ENCODE results near the gene ASPHD1.

Gene ASPHD1

GRCh38 chr16:29904947-29905346 is 4.7 kb downstream of the ASPHD1 start:
- no peak overlapping the region for H2AK5ac ChIP-seq (ENCODE audit: low read length)
- H3K4me2 ChIP-seq (ENCODE audit: low read length) = no peak overlapping the region
- H3K23ac ChIP-seq (ENCODE audit: low read length) = no peak overlapping the region
- H2BK5ac ChIP-seq (ENCODE audit: low read depth, low read length, poor library complexity) = no peak overlapping the region
- no peaks in the 10 kb centered on the region for H3K27me3 ChIP-seq (ENCODE audit: insufficient read depth, low read length)
- no peak overlapping the region for H4K8ac ChIP-seq (ENCODE audit: low read depth, low read length)
- no peak overlapping the region for H4K91ac ChIP-seq (ENCODE audit: low read depth, low read length)
- H3K4ac ChIP-seq (ENCODE audit: low read depth, low read length) = no peak overlapping the region
- H3K79me1 ChIP-seq (ENCODE audit: low read length) = no peaks in the 10 kb centered on the region
- no peak overlapping the region for H2BK120ac ChIP-seq (ENCODE audit: insufficient read depth, low read length, poor library complexity)
- no peak overlapping the region for H4K12ac ChIP-seq (ENCODE audit: low read depth, low read length)
- WGBS (ENCODE audit: extremely low coverage, insufficient coverage, insufficient read length) = no CpG with 5 or more reads among the region's 7 CpGs
- H3K79me2 ChIP-seq (ENCODE audit: control insufficient read depth, insufficient read depth, low read length, poor library complexity) = no peaks in the 10 kb centered on the region
- no peak overlapping the region for H3K18ac ChIP-seq (ENCODE audit: low read length)
- H3K36me3 ChIP-seq (ENCODE audit: control insufficient read depth in 1 of 2, insufficient read depth in 2 of 2, low read length in 2 of 2) = no peaks in the 10 kb centered on the region
- H3K9me3 ChIP-seq (ENCODE audit: insufficient read depth, low read depth, low read length) = no peaks in the 10 kb centered on the region
- no peak overlapping the region for H3K9ac ChIP-seq (ENCODE audit: low read length)
- DNase-seq = no peak
- H2AFZ ChIP-seq (ENCODE audit: insufficient read depth, low read length, poor library complexity) = no peak overlapping the region
- H3K4me1 ChIP-seq (ENCODE audit: control insufficient read depth in 1 of 2, insufficient read depth in 2 of 2, low read length in 2 of 2) = peaks cover 0 to 4% of the 10 kb centered on the region in 2 experiments
- H2BK12ac ChIP-seq (ENCODE audit: low read length) = no peak overlapping the region
- no peak overlapping the region for H3K27ac ChIP-seq (ENCODE audit: low read depth, low read length)
- no peak overlapping the region for H3K4me3 ChIP-seq (ENCODE audit: low read depth, low read length)
- no peak overlapping the region for H3K14ac ChIP-seq (ENCODE audit: low read length)

GRCh38 chr16:29905668-29906067 is 5.4 kb downstream of the ASPHD1 start:
- H3K36me3 ChIP-seq (ENCODE audit: control insufficient read depth in 1 of 2, insufficient read depth in 2 of 2, low read length in 2 of 2) = no peaks in the 10 kb centered on the region
- peaks cover 0 to 2% of the 10 kb centered on the region in 2 experiments for H3K4me1 ChIP-seq (ENCODE audit: control insufficient read depth in 1 of 2, insufficient read depth in 2 of 2, low read length in 2 of 2)

GRCh38 chr16:29906520-29907244 is 6.4 kb downstream of the ASPHD1 start:
- Histone ChIP-seq H3K9me3 (ENCODE audit: insufficient read depth, low read depth, low read length) (no peaks in the 10 kb centered on the region), H3K23ac (ENCODE audit: low read length) (no peak overlapping the region), H3K4me3 (ENCODE audit: low read depth, low read length) (no peak overlapping the region), H3K18ac (ENCODE audit: low read length) (no peak overlapping the region), H2BK5ac (ENCODE audit: low read depth, low read length, poor library complexity) (no peak overlapping the region), H2AK5ac (ENCODE audit: low read length) (no peak overlapping the region), H3K36me3 (ENCODE audit: control insufficient read depth in 1 of 2, insufficient read depth in 2 of 2, low read length in 2 of 2) (peaks cover 0 to 2% of the 10 kb centered on the region in 2 experiments), H4K12ac (ENCODE audit: low read depth, low read length) (no peak overlapping the region), H4K8ac (ENCODE audit: low read depth, low read length) (no peak overlapping the region), H3K79me2 (ENCODE audit: control insufficient read depth, insufficient read depth, low read length, poor library complexity) (no peaks in the 10 kb centered on the region), H3K14ac (ENCODE audit: low read length) (no peak overlapping the region), H2BK12ac (ENCODE audit: low read length) (no peak overlapping the region), H2AFZ (ENCODE audit: insufficient read depth, low read length, poor library complexity) (no peak overlapping the region), H3K27me3 (ENCODE audit: insufficient read depth, low read length) (no peaks in the 10 kb centered on the region), H3K79me1 (ENCODE audit: low read length) (no peaks in the 10 kb centered on the region), H3K4me1 (ENCODE audit: control insufficient read depth in 1 of 2, insufficient read depth in 2 of 2, low read length in 2 of 2) (no peaks in the 10 kb centered on the region), H4K91ac (ENCODE audit: low read depth, low read length) (no peak overlapping the region), H3K4me2 (ENCODE audit: low read length) (no peak overlapping the region), H3K9ac (ENCODE audit: low read length) (no peak overlapping the region), H3K4ac (ENCODE audit: low read depth, low read length) (no peak overlapping the region), H3K27ac (ENCODE audit: low read depth, low read length) (no peak overlapping the region), H2BK120ac (ENCODE audit: insufficient read depth, low read length, poor library complexity) (no peak overlapping the region)
- WGBS (ENCODE audit: extremely low coverage, insufficient coverage, insufficient read length) = no CpG with 5 or more reads among the region's 23 CpGs
- no peak for DNase-seq

More at GRCh38 chr16:29905668-29906067, 5.4 kb downstream of the ASPHD1 start:
- no peak overlapping the region for H4K12ac ChIP-seq (ENCODE audit: low read depth, low read length)
- no peak overlapping the region for H2AFZ ChIP-seq (ENCODE audit: insufficient read depth, low read length, poor library complexity)
- H2BK120ac ChIP-seq (ENCODE audit: insufficient read depth, low read length, poor library complexity) = no peak overlapping the region
- no peak overlapping the region for H3K27ac ChIP-seq (ENCODE audit: low read depth, low read length)
- H4K91ac ChIP-seq (ENCODE audit: low read depth, low read length) = no peak overlapping the region
- H3K18ac ChIP-seq (ENCODE audit: low read length) = no peak overlapping the region
- no peak overlapping the region for H3K4me3 ChIP-seq (ENCODE audit: low read depth, low read length)
- H2BK5ac ChIP-seq (ENCODE audit: low read depth, low read length, poor library complexity) = no peak overlapping the region
- H2BK12ac ChIP-seq (ENCODE audit: low read length) = no peak overlapping the region
- H3K9ac ChIP-seq (ENCODE audit: low read length) = no peak overlapping the region
- no peak overlapping the region for H2AK5ac ChIP-seq (ENCODE audit: low read length)
- no peak overlapping the region for H3K23ac ChIP-seq (ENCODE audit: low read length)
- DNase-seq = no peak
- H3K14ac ChIP-seq (ENCODE audit: low read length) = no peak overlapping the region
- no peaks in the 10 kb centered on the region for H3K79me1 ChIP-seq (ENCODE audit: low read length)
- no peak overlapping the region for H4K8ac ChIP-seq (ENCODE audit: low read depth, low read length)
- WGBS (ENCODE audit: extremely low coverage, insufficient coverage, insufficient read length) = no CpG with 5 or more reads among the region's 13 CpGs
- H3K4me2 ChIP-seq (ENCODE audit: low read length) = no peak overlapping the region
- H3K79me2 ChIP-seq (ENCODE audit: control insufficient read depth, insufficient read depth, low read length, poor library complexity) = no peaks in the 10 kb centered on the region
- no peaks in the 10 kb centered on the region for H3K27me3 ChIP-seq (ENCODE audit: insufficient read depth, low read length)
- no peak overlapping the region for H3K4ac ChIP-seq (ENCODE audit: low read depth, low read length)
- H3K9me3 ChIP-seq (ENCODE audit: insufficient read depth, low read depth, low read length) = no peaks in the 10 kb centered on the region

GRCh38 chr16:29907973-29908372 is 7.7 kb downstream of the ASPHD1 start:
- no peak for DNase-seq
- no peak overlapping the region for H2AFZ ChIP-seq (ENCODE audit: insufficient read depth, low read length, poor library complexity)

More at GRCh38 chr16:29907973-29908372, 7.7 kb downstream of the ASPHD1 start:
- H3K4ac ChIP-seq (ENCODE audit: low read depth, low read length) = no peak overlapping the region
- no peak overlapping the region for H3K14ac ChIP-seq (ENCODE audit: low read length)
- no peak overlapping the region for H2BK5ac ChIP-seq (ENCODE audit: low read depth, low read length, poor library complexity)
- H3K27ac ChIP-seq (ENCODE audit: low read depth, low read length) = no peak overlapping the region
- H3K9me3 ChIP-seq (ENCODE audit: insufficient read depth, low read depth, low read length) = no peaks in the 10 kb centered on the region
- no peaks in the 10 kb centered on the region for H3K79me2 ChIP-seq (ENCODE audit: control insufficient read depth, insufficient read depth, low read length, poor library complexity)
- no peak overlapping the region for H4K8ac ChIP-seq (ENCODE audit: low read depth, low read length)
- no peak overlapping the region for H3K4me2 ChIP-seq (ENCODE audit: low read length)
- peaks cover 0 to 4% of the 10 kb centered on the region in 2 experiments for H3K36me3 ChIP-seq (ENCODE audit: control insufficient read depth in 1 of 2, insufficient read depth in 2 of 2, low read length in 2 of 2)
- H3K18ac ChIP-seq (ENCODE audit: low read length) = no peak overlapping the region
- H3K4me3 ChIP-seq (ENCODE audit: low read depth, low read length) = no peak overlapping the region
- H3K79me1 ChIP-seq (ENCODE audit: low read length) = no peaks in the 10 kb centered on the region
- no peak overlapping the region for H3K23ac ChIP-seq (ENCODE audit: low read length)
- no peak overlapping the region for H2BK12ac ChIP-seq (ENCODE audit: low read length)
- no peak overlapping the region for H4K91ac ChIP-seq (ENCODE audit: low read depth, low read length)
- no peak overlapping the region for H3K9ac ChIP-seq (ENCODE audit: low read length)
- no peak overlapping the region for H4K12ac ChIP-seq (ENCODE audit: low read depth, low read length)
- H2BK120ac ChIP-seq (ENCODE audit: insufficient read depth, low read length, poor library complexity) = no peak overlapping the region
- no CpG with 5 or more reads among the region's 2 CpGs for WGBS (ENCODE audit: extremely low coverage, insufficient coverage, insufficient read length)
- H2AK5ac ChIP-seq (ENCODE audit: low read length) = no peak overlapping the region
- H3K4me1 ChIP-seq (ENCODE audit: control insufficient read depth in 1 of 2, insufficient read depth in 2 of 2, low read length in 2 of 2) = no peaks in the 10 kb centered on the region
- no peaks in the 10 kb centered on the region for H3K27me3 ChIP-seq (ENCODE audit: insufficient read depth, low read length)

All from trophoblast cell (in vitro differentiated cells and primary cell).